UCSD-AML1 (cell line): ENCODE measurements around the gene MBD2.

ENCODE experiments used
- DNase-seq: peaks from one replicate; lab custom pipeline; 2025; ENCODE audit not compliant: unreplicated experiment; lab: John Stamatoyannopoulos, UW

The MBD2 gene

GRCh38 chr18:54112356-54112755, 112.1 kb downstream of the MBD2 start:
- DNase-seq: no peak

GRCh38 chr18:54109131-54109683, 115.3 kb downstream of the MBD2 start:
- DNase-seq: no peak

DNA sequence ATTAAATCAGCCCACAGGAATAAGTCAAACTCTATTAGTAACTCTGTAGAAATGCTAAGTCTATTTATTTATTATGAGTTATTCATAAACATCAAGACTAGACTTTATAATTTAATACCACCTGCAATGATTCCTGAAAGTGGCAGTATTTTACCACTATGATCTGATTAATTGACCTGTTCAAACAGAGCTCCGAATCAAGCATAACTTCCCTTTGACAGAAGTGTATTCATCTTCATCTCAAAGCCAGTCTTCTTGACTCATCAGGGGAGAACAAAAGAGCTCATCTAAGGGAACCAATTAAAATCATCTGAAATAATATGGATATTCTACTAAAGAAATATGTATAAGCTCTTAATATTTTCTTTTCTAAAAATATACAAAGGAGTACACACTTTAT, 122.3 kb downstream of the MBD2 start:
- DNase-seq: no peak
